Mesothelial cell of epicardium (in vitro differentiated cells): Measurements from ENCODE around the gene UBE2N. TPM values are rescaled to one million over a fixed set of nuclear protein-coding genes. Genes with fewer than 3 reads are reported as not detected.

Experiments
- DNase-seq, 2 experiments: peaks; one replicate each; pipeline ENCODE4 v3.0.0; 2021; ENCODE audit warnings: low spot score in 2 of 2; ENCODE audit not compliant: unreplicated experiment in 2 of 2
- H3K27ac Mint-ChIP-seq: 2 replicates; pipeline ENCODE4 v1.8.0; 2021; ENCODE audit warnings: mixed read lengths
- H3K27me3 Mint-ChIP-seq: 2 replicates; pipeline ENCODE4 v1.8.0; 2021; ENCODE audit warnings: low read depth, mixed read lengths
- H3K36me3 Mint-ChIP-seq: 2 replicates; pipeline ENCODE4 v1.8.0; 2021; ENCODE audit warnings: mixed read lengths
- H3K4me1 Mint-ChIP-seq: 2 replicates; pipeline ENCODE4 v1.8.0; 2021; ENCODE audit warnings: mixed read lengths
- H3K4me3 Mint-ChIP-seq: 2 replicates; pipeline ENCODE4 v1.8.0; 2021; ENCODE audit warnings: mild to moderate bottlenecking, moderate library complexity, mixed read lengths
- H3K9me3 Mint-ChIP-seq: 2 replicates; pipeline ENCODE4 v1.8.0; 2021; ENCODE audit warnings: mixed read lengths
- total RNA-seq: library from RNA; stranded (reverse); gene quantifications from 3 replicates; pipeline ENCODE4 v1.2.1, GENCODE V29; 2021
- TF ChIP-seq, protein P1 (sequence below): fragments of 200-600 bp; sonication (generic); IDR thresholded peaks from one replicate; pipeline ENCODE4 v1.5.0; 2021; ENCODE audit warnings: antibody characterized with exemption; ENCODE audit not compliant: unreplicated experiment

Gene UBE2N
- total RNA-seq, 1 donor from 2014 or later, result 90.6 TPM

- Mint-ChIP-seq H3K4me1 (no peaks in the 10 kb centered on the region), H3K9me3 (no peaks in the 10 kb centered on the region), H3K36me3 (no peaks in the 10 kb centered on the region), H3K4me3 (no peak overlapping the region), H3K27me3 (no peaks in the 10 kb centered on the region), H3K27ac (no peak overlapping the region)
- DNase-seq, result no peak
- TF ChIP-seq, protein P1, sequence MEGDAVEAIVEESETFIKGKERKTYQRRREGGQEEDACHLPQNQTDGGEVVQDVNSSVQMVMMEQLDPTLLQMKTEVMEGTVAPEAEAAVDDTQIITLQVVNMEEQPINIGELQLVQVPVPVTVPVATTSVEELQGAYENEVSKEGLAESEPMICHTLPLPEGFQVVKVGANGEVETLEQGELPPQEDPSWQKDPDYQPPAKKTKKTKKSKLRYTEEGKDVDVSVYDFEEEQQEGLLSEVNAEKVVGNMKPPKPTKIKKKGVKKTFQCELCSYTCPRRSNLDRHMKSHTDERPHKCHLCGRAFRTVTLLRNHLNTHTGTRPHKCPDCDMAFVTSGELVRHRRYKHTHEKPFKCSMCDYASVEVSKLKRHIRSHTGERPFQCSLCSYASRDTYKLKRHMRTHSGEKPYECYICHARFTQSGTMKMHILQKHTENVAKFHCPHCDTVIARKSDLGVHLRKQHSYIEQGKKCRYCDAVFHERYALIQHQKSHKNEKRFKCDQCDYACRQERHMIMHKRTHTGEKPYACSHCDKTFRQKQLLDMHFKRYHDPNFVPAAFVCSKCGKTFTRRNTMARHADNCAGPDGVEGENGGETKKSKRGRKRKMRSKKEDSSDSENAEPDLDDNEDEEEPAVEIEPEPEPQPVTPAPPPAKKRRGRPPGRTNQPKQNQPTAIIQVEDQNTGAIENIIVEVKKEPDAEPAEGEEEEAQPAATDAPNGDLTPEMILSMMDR, result no peak
Observed at GRCh38 chr12:93451423-93452158, 9.8 kb upstream of the UBE2N start.

GRCh38 chr12:93449277-93449676 lies 7.5 kb upstream of the UBE2N start:
- Mint-ChIP-seq H3K9me3 (no peaks in the 10 kb centered on the region), H3K4me3 (no peak overlapping the region), H3K4me1 (no peaks in the 10 kb centered on the region), H3K27ac (no peak overlapping the region), H3K36me3 (no peaks in the 10 kb centered on the region), H3K27me3 (no peaks in the 10 kb centered on the region)
- TF ChIP-seq, protein P1, result no peak
- no peak for DNase-seq

DNA sequence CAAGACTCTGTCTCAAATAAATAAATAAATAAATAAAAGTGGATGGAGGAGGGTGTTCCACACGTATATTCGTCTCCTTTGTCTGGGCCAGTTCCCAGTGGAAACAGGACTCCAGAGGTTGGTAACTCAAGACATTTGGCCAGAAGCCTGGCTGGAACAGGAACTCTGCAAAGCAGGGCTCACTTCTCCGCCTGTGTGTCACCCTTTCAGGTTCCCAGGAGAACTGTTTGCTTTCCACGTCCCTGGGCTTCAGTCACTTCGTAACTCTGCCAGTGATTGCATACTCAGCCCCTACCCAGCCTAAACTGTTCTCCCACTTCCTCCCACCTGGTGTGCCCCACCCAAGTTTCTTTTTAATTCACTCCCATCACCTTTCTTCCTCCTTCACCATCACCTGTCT lies 7.0 kb upstream of the UBE2N start:
- H3K27ac Mint-ChIP-seq, result no peak overlapping the region

DNA sequence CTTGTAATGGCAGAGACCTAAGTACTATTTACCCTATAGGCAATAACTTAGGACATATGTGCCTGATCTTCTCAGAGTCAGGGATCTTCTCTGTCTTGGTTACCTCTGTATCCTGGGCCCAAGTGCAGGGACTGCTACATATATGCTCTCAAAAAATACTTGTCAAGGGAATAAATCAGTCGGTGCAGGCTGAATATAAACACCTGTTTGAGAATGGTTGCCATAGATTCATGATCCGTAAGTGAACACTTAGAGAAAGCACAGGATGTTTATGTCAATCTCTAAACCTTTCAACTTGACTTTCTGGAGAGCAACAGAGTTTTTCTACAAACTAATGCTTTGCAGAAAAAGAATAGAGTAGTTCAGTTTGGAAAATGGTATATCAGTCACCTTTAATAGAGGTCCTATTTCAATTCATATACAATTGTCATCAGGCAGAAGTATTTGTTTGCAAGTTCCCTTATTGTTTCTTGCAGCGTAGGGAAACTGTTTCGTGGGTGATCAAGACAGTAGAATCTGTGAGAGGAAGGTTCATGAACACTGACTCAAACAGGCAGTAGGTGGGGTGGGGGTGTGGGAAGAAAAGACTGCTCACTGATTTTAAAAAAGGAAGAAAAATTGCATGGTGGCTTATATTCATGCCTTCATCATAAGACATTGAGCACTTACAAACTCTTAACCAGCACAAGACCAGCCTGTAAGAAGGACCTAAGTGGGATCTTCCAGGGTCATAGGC lies 6.0 kb upstream of the UBE2N start:
- no peaks in the 10 kb centered on the region for H3K36me3 Mint-ChIP-seq
- H3K4me1 Mint-ChIP-seq, result peaks cover 6% of the 10 kb centered on the region
- H3K27ac Mint-ChIP-seq, result no peak overlapping the region
- no peak for DNase-seq
- no peaks in the 10 kb centered on the region for H3K27me3 Mint-ChIP-seq
- no peaks in the 10 kb centered on the region for H3K9me3 Mint-ChIP-seq
- TF ChIP-seq, protein P1, result no peak
- H3K4me3 Mint-ChIP-seq, result no peak overlapping the region

More for the DNA sequence above, 7.0 kb upstream of the UBE2N start:
- Mint-ChIP-seq H3K4me1 (no peaks in the 10 kb centered on the region), H3K36me3 (no peaks in the 10 kb centered on the region), H3K4me3 (no peak overlapping the region), H3K27me3 (no peaks in the 10 kb centered on the region), H3K9me3 (no peaks in the 10 kb centered on the region)
- no peak for DNase-seq
- TF ChIP-seq, protein P1, result no peak

GRCh38 chr12:93443576-93443975 lies 1.8 kb upstream of the UBE2N start:
- no peaks in the 10 kb centered on the region for H3K36me3 Mint-ChIP-seq
- H3K9me3 Mint-ChIP-seq, result no peaks in the 10 kb centered on the region
- peak overlapping the region; percentile 92 for H3K4me3 Mint-ChIP-seq
- TF ChIP-seq, protein P1, result no peak
- peaks cover 32% of the 10 kb centered on the region for H3K4me1 Mint-ChIP-seq
- DNase-seq, result no peak
- peak overlapping the region; percentile 99 for H3K27ac Mint-ChIP-seq
- no peaks in the 10 kb centered on the region for H3K27me3 Mint-ChIP-seq
